IPS-NIHi11 (cell line): ENCODE data around the gene NLRX1.
"Not testable (repeated sequence)": the region's sequence is repeated elsewhere in the genome, so short reads cannot be mapped to it uniquely, and the experiment has no call there.

Experiments used
- DNase-seq: peaks from one replicate; pipeline ENCODE4 v3.0.0; 2012; ENCODE audit warnings: mixed read lengths, low spot score

Gene NLRX1

DNA sequence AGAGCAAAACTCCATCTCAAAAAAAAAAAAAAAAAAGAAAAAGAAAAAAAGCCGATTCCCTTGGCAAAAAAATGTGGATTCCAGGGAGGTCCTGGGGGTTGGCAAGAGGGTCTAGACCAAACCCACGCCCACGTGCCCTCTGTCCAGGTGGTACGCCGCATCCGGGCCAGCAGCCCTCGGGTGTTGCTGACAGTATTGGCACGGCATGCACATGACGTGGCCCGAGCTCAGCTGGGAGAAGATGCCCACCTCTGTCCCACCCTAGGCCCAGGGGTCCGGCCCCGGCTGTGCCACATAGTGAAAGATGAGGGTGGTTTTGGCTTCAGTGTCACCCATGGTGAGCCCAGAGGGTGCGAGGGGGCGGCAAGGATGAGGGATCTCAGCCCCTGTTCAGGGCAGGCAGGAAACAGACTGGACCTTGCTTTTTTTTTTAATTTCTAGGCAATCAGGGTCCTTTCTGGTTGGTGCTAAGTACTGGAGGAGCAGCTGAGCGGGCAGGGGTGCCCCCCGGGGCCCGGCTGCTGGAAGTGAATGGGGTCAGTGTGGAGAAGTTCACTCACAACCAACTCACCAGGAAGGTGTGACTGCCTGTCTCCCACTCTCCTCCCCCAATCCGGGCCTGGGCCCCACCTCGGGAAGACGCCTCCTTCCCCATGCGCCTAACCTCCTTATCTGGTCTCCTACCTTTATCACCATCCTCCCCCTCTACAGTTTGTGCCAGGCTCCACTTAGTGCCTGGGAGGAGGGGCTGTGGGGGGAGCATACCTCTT is 18.8 kb downstream of the NLRX1 start:
- peak; percentile 6 for DNase-seq

GRCh38 chr11:119188067-119188466 is 19.5 kb downstream of the NLRX1 start:
- peak; percentile 6 for DNase-seq

DNA sequence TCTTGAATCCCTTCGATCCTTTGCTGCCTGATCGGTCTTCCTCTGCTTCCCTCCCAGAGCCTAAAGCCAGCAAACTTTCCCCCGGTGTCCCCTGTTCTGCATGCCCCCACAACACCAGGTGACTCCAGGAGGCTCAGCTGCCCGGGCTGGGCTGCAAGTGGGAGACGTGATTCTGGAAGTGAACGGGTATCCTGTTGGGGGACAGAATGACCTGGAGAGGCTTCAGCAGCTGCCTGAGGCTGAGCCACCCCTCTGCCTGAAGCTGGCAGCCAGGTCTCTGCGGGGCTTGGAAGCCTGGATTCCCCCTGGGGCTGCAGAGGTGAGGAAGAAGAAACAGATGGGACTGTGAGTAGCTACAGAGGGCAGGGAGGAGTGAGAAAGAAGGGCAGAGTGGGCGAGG is 20.4 kb downstream of the NLRX1 start:
- DNase-seq: peak; percentile 3

DNA sequence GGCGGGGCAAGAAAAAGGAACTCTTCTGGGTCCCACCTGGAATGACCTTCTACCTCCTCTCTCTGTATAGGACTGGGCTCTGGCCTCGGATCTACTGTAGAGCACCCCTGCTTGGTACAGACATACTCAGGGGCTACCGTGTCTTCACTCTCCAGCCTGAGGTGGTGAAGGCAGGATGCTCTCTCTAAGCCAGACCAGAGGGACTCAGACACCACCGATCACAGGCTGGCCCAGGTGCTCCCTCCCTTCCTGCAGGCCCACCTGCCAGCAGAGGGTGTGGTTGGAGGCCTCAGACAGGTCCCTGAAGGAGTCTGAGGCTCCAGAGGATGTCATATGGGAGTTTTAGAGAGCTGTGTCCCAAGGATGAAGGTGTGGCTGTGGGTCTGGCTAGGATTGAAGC is 20.9 kb downstream of the NLRX1 start:
- DNase-seq: peak; percentile 15

- DNase-seq: peak; percentile 8
Measured at GRCh38 chr11:119190531-119190930, 22.0 kb downstream of the NLRX1 start.

- DNase-seq: not testable (repeated sequence)
Measured at GRCh38 chr11:119191265-119191664, 22.7 kb downstream of the NLRX1 start.

- DNase-seq: no peak
Measured at GRCh38 chr11:119192111-119192510, 23.6 kb downstream of the NLRX1 start.

- no peak for DNase-seq
Measured at GRCh38 chr11:119193001-119193400, 24.5 kb downstream of the NLRX1 start.

DNA sequence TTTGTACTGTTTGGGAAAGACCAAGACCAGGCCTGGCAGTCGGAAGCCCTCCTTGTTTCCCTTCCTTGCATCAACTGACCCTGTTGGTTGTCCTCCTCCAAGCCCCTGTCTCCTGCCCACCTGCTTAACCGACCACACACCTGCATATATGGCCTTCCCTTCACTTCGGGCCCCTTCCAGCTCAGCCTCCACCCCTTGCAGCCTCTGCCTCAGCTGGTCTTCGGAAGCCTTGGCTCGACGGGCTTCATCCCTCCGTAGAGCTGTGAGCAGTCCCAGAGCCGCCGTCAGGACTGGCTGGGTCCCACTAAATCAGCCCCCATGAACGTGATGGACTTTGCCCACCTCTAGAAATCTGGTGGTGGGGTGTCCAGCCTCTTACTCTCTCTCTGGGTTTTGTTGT is 25.1 kb downstream of the NLRX1 start:
- DNase-seq: no peak

DNA sequence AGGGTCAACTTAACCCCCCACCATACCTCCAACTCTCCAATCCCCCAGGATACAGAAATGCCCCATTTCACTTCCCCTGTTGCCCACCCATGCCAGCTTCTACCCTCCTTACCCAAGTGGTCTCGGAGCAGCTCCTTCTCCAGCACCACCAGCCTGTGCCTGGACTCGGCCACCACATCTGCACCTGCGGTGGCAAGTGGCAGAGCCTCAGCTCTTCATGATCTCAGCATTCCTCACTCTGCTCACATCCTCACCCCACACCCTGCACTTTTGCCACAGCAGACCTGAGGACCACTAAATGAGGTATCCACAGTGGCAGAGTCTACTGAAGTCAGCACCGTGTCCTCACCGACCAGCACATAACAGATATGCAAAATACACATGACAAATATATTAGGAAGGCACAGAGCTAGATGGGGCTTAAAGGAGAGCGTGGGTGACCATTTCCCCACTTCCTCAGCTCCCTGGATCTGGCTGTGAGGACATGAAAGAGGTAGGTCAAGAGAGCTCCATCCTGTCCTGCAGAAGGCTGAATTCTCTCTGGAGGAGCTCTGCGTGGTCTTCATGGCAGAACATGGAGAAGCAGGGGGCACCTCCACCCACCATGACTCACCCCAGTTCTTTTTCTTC is 26.4 kb downstream of the NLRX1 start:
- no peak for DNase-seq

GRCh38 chr11:119195680-119196079 is 27.2 kb downstream of the NLRX1 start:
- peak; percentile 92 for DNase-seq

DNA sequence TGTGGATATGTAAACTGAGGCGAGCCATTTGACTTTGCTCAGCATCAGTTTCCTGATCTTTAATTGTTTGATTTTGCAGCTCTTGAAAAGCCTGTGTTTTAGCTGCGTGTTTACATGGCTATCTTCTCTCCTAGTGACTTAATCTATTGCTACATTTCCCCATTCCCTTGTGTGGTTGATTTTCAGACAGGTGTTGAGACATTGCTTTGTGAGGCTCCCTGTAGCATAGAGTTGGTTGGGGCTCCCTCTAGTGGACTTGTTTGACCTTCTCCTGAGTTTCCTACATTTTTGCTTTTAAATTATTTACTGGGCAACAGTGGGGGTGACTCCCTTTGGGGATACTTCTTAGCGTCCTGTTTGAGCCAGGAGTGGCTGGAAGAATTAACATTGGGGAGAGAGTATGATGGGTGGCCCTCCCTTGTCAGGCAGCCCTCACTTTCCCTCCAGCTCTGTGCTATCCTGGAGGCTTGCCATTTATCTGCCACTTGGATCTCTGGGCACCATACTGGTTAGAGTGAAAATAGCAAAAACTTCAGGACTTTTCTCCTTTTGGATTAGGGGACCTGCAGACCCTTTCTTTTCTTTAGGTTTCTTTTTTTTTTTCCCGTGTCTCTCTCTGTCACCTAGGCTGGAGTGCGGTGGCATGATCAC is 28.4 kb downstream of the NLRX1 start:
- DNase-seq: peak; percentile 81

DNA sequence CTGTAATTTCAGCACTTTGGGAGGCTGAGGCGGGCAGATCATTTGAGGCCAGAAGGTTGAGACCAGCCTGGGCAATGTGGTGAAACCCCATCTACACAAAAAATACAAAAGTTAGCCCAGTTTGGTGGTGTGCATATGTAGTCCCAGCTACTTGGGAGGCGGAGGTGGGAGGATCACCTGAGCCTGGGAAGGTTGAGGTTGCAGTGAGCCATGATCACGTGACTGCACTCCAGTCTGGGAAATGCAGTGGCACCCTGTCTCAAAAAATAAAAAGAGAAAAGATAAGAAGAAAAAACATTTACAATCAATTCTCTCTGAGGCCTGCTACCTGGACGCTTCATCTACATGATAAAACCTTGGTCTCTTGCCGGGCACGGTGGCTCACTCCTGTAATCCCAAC is 30.4 kb downstream of the NLRX1 start:
- no peak for DNase-seq

GRCh38 chr11:119201236-119201635 is 32.7 kb downstream of the NLRX1 start:
- not testable (repeated sequence) for DNase-seq

DNA sequence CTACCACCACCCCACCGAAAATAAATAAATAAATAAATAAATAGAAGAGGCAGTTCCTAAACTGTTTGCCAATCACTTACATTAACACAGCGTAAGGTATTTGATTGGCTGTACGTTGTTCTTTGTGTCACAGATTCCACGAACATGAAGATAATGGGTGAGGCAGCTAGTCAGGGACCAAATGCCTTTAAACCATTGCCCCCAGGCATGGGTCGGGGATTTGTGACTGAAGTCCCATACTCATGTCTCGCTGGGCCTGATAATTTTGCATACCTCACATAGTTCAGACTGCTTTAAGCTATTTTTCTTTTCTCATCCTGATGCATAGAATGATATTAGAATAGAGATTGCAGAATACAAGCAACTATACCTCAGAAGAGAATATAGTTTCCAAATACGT is 34.0 kb downstream of the NLRX1 start:
- DNase-seq: no peak

DNA sequence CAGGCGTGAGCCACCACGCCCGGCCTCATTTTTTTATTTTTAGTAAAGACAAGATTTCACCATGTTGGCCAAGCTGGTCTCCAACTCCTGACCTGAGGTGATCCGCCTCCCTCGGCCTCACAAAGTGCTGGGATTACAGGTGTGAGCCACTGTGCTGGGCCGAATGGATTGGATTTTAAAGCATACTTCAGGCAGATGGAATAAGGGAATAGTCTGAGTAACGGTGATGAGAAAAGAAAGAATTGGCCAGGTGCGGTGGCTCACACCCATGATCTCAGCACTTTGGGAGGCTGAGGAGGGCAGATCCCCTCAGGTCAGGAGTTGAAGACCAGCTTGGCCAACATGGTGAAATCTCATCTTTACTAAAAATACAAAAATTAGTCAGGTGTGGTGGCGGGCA is 35.5 kb downstream of the NLRX1 start:
- no peak for DNase-seq

GRCh38 chr11:119205080-119205479 is 36.6 kb downstream of the NLRX1 start:
- DNase-seq: no peak

GRCh38 chr11:119205574-119206510 is 37.3 kb downstream of the NLRX1 start, which contains the start of gene CBL:
CBL (plus strand) TSS chr11:119206339; CDS start chr11:119206418, 79 bp downstream.
- peak; percentile 95 for DNase-seq

- DNase-seq: peak; percentile 74
Measured at GRCh38 chr11:119206511-119207414, 38.2 kb downstream of the NLRX1 start.

GRCh38 chr11:119207415-119207960 is 39.0 kb downstream of the NLRX1 start:
- DNase-seq: no peak

- DNase-seq: no peak
Measured at GRCh38 chr11:119209186-119209585, 40.7 kb downstream of the NLRX1 start.
